Measurements from ENCODE around the gene PSMB9.

PSMB9 gene

DNA sequence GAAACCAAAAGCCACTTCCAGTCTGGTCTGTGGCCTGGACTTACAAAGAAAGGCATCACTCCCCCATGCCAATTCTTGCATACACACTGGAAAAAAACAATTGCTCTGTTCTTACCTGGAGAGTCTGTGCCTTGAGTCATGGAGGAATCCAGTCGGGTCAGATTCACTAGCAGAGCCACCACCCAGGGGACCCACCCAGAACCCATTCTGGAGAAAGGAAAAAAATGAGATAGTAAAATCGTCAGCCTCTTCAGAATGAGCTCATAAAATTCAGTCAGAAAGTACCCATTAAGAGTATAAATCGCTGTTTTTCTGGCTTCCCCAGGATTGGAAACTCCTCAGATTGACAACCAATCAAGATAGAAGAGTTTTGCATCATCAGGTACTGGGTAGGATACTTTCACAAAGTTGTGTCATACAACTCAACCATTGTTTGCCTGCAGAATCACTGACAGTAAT, 37.2 kb upstream of the PSMB9 start, which contains the start of gene HLA-DOB:
TSS of gene HLA-DOB (minus strand) at position 257 of the 459 bp plus-strand sequence. CDS start at position 206, 51 bp downstream.
- no peak for FAIRE-seq
- no peak for DNase-seq (ENCODE audit: insufficient read length, low spot score)
- TF ChIP-seq, protein P1, sequence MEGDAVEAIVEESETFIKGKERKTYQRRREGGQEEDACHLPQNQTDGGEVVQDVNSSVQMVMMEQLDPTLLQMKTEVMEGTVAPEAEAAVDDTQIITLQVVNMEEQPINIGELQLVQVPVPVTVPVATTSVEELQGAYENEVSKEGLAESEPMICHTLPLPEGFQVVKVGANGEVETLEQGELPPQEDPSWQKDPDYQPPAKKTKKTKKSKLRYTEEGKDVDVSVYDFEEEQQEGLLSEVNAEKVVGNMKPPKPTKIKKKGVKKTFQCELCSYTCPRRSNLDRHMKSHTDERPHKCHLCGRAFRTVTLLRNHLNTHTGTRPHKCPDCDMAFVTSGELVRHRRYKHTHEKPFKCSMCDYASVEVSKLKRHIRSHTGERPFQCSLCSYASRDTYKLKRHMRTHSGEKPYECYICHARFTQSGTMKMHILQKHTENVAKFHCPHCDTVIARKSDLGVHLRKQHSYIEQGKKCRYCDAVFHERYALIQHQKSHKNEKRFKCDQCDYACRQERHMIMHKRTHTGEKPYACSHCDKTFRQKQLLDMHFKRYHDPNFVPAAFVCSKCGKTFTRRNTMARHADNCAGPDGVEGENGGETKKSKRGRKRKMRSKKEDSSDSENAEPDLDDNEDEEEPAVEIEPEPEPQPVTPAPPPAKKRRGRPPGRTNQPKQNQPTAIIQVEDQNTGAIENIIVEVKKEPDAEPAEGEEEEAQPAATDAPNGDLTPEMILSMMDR (IDR thresholded peaks at IDR 0.05; ENCODE audit: insufficient read depth, missing control alignments): no peak

DNA sequence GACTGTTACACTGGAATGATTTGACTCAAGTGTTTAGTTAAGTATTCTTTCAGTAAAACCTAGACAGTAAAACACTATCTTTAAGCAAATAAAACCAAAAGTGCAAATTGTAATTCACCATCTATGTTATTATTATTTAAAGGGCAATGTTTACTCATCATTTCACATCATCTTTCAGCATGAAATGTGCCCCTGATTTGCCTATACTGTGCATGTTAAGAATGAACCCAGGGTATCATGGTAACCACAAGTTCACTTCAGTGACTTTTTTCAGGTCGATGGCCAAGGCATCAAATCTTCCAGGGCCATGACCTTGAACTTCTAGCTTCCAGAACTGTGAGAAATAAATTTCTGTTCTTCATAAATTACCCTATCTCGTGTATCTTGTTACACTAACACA, 35.1 kb upstream of the PSMB9 start:
- no peak for FAIRE-seq
- DNase-seq (ENCODE audit: insufficient read length, low spot score): no peak
- TF ChIP-seq, protein P1 (IDR thresholded peaks at IDR 0.05; ENCODE audit: insufficient read depth, missing control alignments): no peak

DNA sequence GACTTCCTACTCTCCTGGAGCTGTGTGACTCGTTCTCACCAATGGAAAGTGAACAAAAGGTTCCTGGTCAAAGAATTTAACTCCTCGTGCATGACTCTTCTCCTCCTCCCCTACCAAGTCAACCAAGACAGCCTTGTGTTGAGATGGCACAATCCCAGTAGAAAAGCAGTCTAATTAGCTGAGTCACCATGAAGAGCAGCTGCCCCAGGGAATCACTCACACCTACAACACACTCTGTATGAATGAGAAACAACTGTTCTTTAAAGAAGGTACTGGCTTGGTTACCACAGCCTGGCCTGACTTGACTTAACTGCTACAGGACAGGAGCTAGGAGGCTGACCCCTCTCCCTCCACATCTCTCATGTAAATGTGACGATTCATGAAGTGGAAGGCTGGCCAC, 34.3 kb upstream of the PSMB9 start:
- TF ChIP-seq, protein P1 (IDR thresholded peaks at IDR 0.05; ENCODE audit: insufficient read depth, missing control alignments): no peak
- no peak for DNase-seq (ENCODE audit: insufficient read length, low spot score)
- no peak for FAIRE-seq

DNA sequence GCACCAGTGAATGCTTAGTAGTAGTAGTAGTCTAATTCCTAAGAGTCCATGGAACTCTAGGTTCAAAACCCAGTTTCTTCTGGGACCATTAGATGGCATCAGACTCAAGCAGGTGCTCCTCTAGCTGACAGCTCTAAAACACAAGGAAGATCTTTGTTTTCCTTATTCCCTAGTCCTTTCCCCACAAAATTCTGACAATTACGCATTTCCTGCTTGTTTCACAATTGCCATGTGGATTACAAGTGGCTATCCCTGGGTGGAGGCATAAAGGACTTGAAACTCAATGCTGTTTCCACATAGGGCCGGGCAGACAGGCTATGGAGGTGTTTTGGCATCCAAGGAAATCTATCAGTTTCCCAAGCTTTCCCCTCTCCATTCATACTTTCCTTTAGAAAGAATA, 28.0 kb upstream of the PSMB9 start:
- DNase-seq (ENCODE audit: insufficient read length, low spot score) (no peak), FAIRE-seq (no peak)
- TF ChIP-seq, protein P1 (IDR thresholded peaks at IDR 0.05; ENCODE audit: insufficient read depth, missing control alignments): peak; percentile 32

DNA sequence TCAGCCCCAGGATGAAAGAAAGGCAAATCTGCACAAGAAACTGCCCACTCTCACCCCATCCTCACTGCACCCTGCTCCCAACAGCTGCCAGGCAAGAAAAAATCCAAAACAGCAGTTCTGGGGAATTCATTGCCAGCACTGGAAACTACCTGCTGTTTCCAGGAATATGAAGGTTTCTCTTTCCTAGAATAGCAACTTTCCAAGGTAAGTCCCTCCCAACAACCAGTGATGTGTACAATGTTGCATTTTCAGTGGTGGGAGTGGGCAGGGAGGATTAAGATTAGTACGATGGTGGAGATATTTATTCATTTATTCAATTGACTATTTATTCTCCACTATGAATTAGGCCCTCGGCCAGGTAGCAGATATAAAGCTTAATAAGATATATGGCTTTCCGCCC, 27.0 kb upstream of the PSMB9 start:
- TF ChIP-seq, protein P1 (IDR thresholded peaks at IDR 0.05; ENCODE audit: insufficient read depth, missing control alignments): no peak
- no peak for DNase-seq (ENCODE audit: insufficient read length, low spot score)
- FAIRE-seq: no peak

GRCh38 chr6:32829495-32829894, 24.5 kb upstream of the PSMB9 start:
- TF ChIP-seq, protein P1 (IDR thresholded peaks at IDR 0.05; ENCODE audit: insufficient read depth, missing control alignments): no peak
- DNase-seq (ENCODE audit: insufficient read length, low spot score): no peak
- FAIRE-seq: no peak

DNA sequence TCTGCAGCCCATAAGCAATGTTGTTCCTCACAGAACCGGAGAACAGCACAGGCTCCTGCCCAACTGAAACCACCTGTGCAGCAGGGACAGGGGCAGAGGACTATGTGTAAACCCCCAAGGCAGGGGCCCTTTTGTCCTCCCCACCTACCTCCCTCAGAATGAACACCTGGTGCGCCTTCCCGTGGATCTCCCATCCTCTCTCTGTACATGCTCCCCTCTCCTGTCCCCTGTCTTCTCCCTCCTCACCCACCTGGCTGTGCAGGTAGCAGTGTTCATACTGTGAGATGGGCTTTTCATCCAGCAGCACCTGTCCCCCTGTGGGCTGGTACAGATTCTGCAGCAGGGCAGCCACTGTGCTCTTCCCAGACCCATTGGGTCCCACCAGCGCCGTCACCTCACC, 24.0 kb upstream of the PSMB9 start:
- DNase-seq (ENCODE audit: insufficient read length, low spot score) (no peak), FAIRE-seq (no peak)
- TF ChIP-seq, protein P1 (IDR thresholded peaks at IDR 0.05; ENCODE audit: insufficient read depth, missing control alignments): no peak
